Measurements from ENCODE around the gene ARID5A.
"Not testable (repeated sequence)": the region's sequence is repeated elsewhere in the genome, so short reads cannot be mapped to it uniquely, and the experiment has no call there.

ARID5A gene, protein sequence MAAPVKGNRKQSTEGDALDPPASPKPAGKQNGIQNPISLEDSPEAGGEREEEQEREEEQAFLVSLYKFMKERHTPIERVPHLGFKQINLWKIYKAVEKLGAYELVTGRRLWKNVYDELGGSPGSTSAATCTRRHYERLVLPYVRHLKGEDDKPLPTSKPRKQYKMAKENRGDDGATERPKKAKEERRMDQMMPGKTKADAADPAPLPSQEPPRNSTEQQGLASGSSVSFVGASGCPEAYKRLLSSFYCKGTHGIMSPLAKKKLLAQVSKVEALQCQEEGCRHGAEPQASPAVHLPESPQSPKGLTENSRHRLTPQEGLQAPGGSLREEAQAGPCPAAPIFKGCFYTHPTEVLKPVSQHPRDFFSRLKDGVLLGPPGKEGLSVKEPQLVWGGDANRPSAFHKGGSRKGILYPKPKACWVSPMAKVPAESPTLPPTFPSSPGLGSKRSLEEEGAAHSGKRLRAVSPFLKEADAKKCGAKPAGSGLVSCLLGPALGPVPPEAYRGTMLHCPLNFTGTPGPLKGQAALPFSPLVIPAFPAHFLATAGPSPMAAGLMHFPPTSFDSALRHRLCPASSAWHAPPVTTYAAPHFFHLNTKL

DNA sequence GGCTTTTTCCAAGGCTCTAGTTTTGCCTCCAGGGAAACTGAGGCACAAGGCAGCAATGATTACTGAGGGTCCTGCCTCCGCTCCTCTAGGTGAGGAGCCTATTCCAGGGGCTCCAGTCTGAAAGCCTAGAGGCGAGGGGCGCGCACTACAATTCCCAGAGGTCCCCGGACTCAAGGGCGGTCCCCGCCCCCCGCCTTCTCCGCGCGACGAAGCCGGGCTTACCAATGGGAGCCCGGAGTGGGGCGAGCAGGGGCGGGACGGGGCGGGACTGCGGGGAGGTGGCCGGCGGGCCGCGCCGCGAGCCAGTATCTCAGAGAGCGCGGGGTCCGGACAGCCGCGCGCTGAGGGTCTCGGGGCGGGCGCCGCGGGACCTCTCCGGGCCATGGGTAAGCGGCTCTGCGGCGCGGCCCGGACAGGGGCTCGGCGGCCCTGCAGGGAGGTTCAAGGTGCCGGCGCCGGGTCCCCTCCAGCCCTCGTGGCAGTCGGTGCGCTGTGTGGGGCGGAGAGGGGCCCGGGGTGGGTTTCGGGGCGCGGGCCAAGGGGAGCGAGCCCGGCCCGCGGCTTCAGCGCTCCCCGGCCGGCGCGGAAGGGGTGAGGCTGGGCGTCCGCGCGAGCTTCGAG lies at the start of gene ARID5A:
Gene ARID5A (plus strand): TSS at position 308 of the 621 bp plus-strand sequence. CDS start 75 bp downstream, at position 383.
- H3K4me3 ChIP-seq (ENCODE audit: low read depth, low read length) = peak within 1 kb of the TSS; percentile 74
- H3K36me3 ChIP-seq (ENCODE audit: control insufficient read depth, insufficient read depth, low read length) = no peaks in the 10 kb centered on the region
- H3K9ac ChIP-seq (ENCODE audit: low read length) = peak within 1 kb of the TSS; percentile 42
- H3K27ac ChIP-seq (ENCODE audit: low read depth, low read length) = no peak within 1 kb of the TSS
- H3K27me3 ChIP-seq (ENCODE audit: control insufficient read depth, insufficient read depth, low read length) = peaks cover 26% of the 10 kb centered on the region
- H3K4me1 ChIP-seq (ENCODE audit: control insufficient read depth, insufficient read depth, low read length) = peaks cover 46% of the 10 kb centered on the region
- no peaks in the 10 kb centered on the region for H3K9me3 ChIP-seq (ENCODE audit: control insufficient read depth, insufficient read depth, low read depth, low read length)

DNA sequence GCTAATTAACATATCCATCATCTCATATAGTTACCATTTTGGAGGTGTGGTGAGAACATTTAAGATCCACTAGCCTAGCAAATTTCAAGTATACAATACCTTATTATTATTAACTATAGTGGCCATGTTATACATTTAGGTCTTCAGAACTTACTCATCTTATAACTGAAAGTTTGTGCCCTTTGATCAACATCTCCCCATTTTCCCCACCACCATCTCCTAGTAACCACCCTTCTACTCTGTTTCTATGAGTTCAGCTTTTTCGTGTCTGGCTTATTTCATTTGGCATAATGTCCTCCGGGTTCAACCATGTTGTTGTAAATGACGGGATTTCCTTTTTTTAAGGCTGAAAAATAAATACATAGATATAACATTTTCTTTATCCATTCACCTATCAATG lies 47.3 kb upstream of the ARID5A start:
- H3K9ac ChIP-seq (ENCODE audit: low read length) = no peak overlapping the region
- no peaks in the 10 kb centered on the region for H3K27me3 ChIP-seq (ENCODE audit: control insufficient read depth, insufficient read depth, low read length)
- H3K27ac ChIP-seq (ENCODE audit: low read depth, low read length) = no peak overlapping the region
- no peaks in the 10 kb centered on the region for H3K36me3 ChIP-seq (ENCODE audit: control insufficient read depth, insufficient read depth, low read length)
- peaks cover 18% of the 10 kb centered on the region for H3K4me1 ChIP-seq (ENCODE audit: control insufficient read depth, insufficient read depth, low read length)
- H3K9me3 ChIP-seq (ENCODE audit: control insufficient read depth, insufficient read depth, low read depth, low read length) = peaks cover 5% of the 10 kb centered on the region; the same call in 1 of the 2 replicates
- no peak overlapping the region for H3K4me3 ChIP-seq (ENCODE audit: low read depth, low read length)

DNA sequence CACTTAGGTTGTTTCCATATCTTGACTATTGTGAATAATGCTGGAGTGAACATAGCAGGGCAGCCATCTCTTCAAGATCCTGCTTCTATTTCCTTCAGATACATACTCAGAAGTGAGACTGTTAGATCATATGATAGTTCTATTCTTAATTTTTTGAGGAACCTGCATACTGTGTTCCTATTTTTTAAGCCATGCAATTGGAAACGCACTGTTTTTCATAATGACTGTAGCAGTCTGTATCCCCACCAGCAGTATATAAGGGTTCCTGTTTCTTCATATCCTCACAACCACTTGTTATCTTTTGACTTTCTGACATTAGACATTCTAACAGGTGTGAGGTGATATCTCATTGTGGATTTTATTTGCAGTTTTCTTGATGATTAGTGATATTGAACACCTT lies 46.9 kb upstream of the ARID5A start:
- Histone ChIP-seq H3K36me3 (ENCODE audit: control insufficient read depth, insufficient read depth, low read length) (no peaks in the 10 kb centered on the region), H3K27me3 (ENCODE audit: control insufficient read depth, insufficient read depth, low read length) (no peaks in the 10 kb centered on the region), H3K9ac (ENCODE audit: low read length) (no peak overlapping the region), H3K4me3 (ENCODE audit: low read depth, low read length) (no peak overlapping the region), H3K9me3 (ENCODE audit: control insufficient read depth, insufficient read depth, low read depth, low read length) (peaks cover 5% of the 10 kb centered on the region; the same call in 1 of the 2 replicates), H3K4me1 (ENCODE audit: control insufficient read depth, insufficient read depth, low read length) (peaks cover 18% of the 10 kb centered on the region), H3K27ac (ENCODE audit: low read depth, low read length) (no peak overlapping the region)

DNA sequence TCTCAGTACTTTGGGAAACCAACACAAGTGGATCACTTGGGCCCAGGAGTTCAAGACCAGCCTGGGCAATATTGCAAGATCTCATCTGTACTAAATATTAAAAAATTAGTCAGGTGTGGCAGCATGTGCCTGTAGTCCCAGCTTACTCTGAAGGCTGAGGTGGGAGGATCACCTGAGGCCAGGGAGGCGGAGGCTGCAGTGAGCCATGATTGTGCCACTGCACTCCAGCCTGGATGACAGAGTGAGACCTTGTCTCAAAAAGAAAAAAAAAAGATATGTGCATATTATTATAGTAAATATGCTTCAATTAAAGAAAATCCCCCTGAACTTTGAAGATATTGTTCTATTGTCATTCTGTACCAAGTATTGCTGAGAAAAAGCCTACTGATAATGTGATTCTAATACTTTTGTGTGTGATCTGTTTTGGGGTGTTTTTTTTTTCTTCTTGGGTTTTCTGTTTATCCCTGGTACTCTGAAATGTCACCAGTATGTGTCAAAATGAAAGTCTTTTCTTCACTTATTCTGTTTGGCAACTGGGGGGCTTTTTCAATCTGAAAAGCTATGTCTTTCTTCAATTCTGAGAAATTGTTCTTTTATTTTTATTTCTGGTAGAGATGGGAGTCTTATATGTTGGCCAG lies 44.6 kb upstream of the ARID5A start:
- no peak overlapping the region for H3K4me3 ChIP-seq (ENCODE audit: low read depth, low read length)
- H3K9ac ChIP-seq (ENCODE audit: low read length) = no peak overlapping the region
- no peak overlapping the region for H3K27ac ChIP-seq (ENCODE audit: low read depth, low read length)
- no peaks in the 10 kb centered on the region for H3K36me3 ChIP-seq (ENCODE audit: control insufficient read depth, insufficient read depth, low read length)
- peaks cover 11% of the 10 kb centered on the region for H3K9me3 ChIP-seq (ENCODE audit: control insufficient read depth, insufficient read depth, low read depth, low read length)
- no peaks in the 10 kb centered on the region for H3K27me3 ChIP-seq (ENCODE audit: control insufficient read depth, insufficient read depth, low read length)
- peaks cover 4% of the 10 kb centered on the region; the same call in 1 of the 2 replicates for H3K4me1 ChIP-seq (ENCODE audit: control insufficient read depth, insufficient read depth, low read length)

DNA sequence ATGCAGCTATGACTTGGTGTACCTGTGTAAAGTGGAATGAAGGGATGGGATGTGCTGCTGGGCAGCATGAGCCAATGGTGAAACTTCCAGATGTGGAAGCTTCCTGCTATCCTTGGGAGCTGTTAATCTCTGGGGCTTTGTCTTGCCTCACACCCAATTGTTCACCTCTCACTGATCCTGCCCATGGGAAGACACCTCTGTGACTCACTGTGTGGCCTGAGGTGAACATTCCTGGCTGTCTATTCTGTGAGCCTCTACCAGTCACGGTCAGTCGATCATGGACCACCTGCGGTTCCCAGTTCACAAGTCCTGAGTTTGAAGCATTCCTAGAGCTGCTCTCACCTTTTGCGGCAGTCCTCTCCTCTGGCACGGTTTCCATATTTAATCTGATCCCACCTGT lies 43.5 kb upstream of the ARID5A start:
- H3K9ac ChIP-seq (ENCODE audit: low read length) = no peak overlapping the region
- H3K36me3 ChIP-seq (ENCODE audit: control insufficient read depth, insufficient read depth, low read length) = no peaks in the 10 kb centered on the region
- no peaks in the 10 kb centered on the region for H3K27me3 ChIP-seq (ENCODE audit: control insufficient read depth, insufficient read depth, low read length)
- H3K27ac ChIP-seq (ENCODE audit: low read depth, low read length) = no peak overlapping the region
- H3K9me3 ChIP-seq (ENCODE audit: control insufficient read depth, insufficient read depth, low read depth, low read length) = peaks cover 11% of the 10 kb centered on the region
- H3K4me3 ChIP-seq (ENCODE audit: low read depth, low read length) = no peak overlapping the region
- H3K4me1 ChIP-seq (ENCODE audit: control insufficient read depth, insufficient read depth, low read length) = peaks cover 4% of the 10 kb centered on the region

DNA sequence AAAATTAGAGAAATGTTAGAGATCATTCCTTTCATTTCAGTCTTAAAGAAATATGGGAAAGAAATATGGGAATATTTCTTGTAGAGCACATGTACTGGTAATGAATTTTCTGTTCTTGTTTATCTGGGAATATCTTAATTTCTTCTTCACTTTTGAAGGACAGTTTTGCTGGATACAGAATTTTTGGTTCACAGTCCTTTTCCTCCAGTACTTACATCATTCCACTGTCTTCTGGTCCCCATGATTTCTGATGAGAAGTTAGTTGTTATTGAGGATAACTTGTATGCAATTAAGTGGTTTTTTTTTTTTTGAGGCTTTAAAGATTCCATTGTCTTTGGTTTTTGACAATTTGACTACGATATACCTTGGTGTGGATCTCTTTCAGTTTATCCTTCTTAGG lies 42.4 kb upstream of the ARID5A start:
- Histone ChIP-seq H3K4me3 (ENCODE audit: low read depth, low read length) (no peak overlapping the region), H3K27ac (ENCODE audit: low read depth, low read length) (no peak overlapping the region)

DNA sequence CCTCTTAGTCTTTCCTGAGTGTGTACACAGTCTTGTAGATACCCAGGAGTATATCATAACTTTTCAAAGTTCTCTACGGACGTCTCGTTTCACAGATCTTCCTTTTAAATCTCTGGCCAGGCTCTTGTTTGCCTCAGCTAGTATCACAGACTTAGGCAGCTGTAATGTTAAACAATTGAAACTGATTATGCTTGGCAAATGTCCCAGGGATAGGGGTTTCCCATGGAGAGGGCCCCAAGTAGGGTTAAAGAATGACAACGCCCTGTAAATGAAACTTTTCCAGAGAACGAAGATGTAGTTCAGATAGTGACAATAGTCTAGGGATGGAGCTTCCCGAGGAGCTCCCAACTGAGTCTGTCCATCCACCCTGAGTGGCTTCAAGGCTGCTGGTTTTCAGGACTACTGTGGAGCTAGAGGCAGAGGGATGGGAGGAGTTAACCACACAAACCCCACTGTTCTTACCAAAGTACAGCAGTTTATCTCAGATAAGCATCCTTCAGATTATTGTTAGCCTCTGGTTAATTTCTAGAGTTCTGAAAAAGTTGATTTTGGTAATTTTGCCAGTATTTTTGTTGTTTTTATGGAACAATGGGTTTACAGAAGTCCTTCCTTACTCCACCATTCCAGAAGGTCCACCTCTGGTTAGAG lies 40.4 kb upstream of the ARID5A start:
- Histone ChIP-seq H3K9ac (ENCODE audit: low read length) (no peak overlapping the region), H3K9me3 (ENCODE audit: control insufficient read depth, insufficient read depth, low read depth, low read length) (peaks cover 11% of the 10 kb centered on the region), H3K4me3 (ENCODE audit: low read depth, low read length) (no peak overlapping the region), H3K36me3 (ENCODE audit: control insufficient read depth, insufficient read depth, low read length) (no peaks in the 10 kb centered on the region), H3K27ac (ENCODE audit: low read depth, low read length) (no peak overlapping the region), H3K27me3 (ENCODE audit: control insufficient read depth, insufficient read depth, low read length) (no peaks in the 10 kb centered on the region; the same call in 1 of the 2 replicates), H3K4me1 (ENCODE audit: control insufficient read depth, insufficient read depth, low read length) (peaks cover 4% of the 10 kb centered on the region)

More for the DNA sequence above, 42.4 kb upstream of the ARID5A start:
- Histone ChIP-seq H3K9ac (ENCODE audit: low read length) (no peak overlapping the region), H3K4me1 (ENCODE audit: control insufficient read depth, insufficient read depth, low read length) (peaks cover 4% of the 10 kb centered on the region), H3K27me3 (ENCODE audit: control insufficient read depth, insufficient read depth, low read length) (no peaks in the 10 kb centered on the region), H3K9me3 (ENCODE audit: control insufficient read depth, insufficient read depth, low read depth, low read length) (peaks cover 11% of the 10 kb centered on the region), H3K36me3 (ENCODE audit: control insufficient read depth, insufficient read depth, low read length) (no peaks in the 10 kb centered on the region)

DNA sequence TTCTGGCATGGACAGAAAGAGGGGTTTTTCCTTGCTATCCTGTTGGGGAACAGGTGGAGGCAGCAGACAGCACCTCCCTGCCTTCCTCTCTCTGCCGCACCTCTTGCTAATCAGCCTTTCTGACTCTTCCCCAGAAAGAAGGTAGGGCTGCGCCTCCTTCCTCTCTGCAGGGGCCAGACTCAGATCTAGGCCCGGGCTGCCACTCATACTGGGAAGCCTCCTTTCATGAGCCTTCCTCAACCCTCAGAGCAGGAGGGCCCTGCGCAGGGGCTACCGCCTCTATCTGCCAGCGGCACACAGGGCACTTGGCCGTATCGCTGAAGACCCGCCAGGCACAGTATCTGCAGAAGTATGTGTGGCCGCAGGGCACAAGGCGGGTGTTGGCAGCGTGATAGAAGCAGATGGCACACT lies 38.5 kb upstream of the ARID5A start:
- H3K36me3 ChIP-seq (ENCODE audit: control insufficient read depth, insufficient read depth, low read length) = no peaks in the 10 kb centered on the region
- H3K27me3 ChIP-seq (ENCODE audit: control insufficient read depth, insufficient read depth, low read length) = no peaks in the 10 kb centered on the region; the same call in 1 of the 2 replicates
- H3K4me3 ChIP-seq (ENCODE audit: low read depth, low read length) = no peak overlapping the region
- H3K27ac ChIP-seq (ENCODE audit: low read depth, low read length) = no peak overlapping the region
- no peak overlapping the region for H3K9ac ChIP-seq (ENCODE audit: low read length)
- peaks cover 11% of the 10 kb centered on the region for H3K9me3 ChIP-seq (ENCODE audit: control insufficient read depth, insufficient read depth, low read depth, low read length)
- peaks cover 8% of the 10 kb centered on the region for H3K4me1 ChIP-seq (ENCODE audit: control insufficient read depth, insufficient read depth, low read length)

DNA sequence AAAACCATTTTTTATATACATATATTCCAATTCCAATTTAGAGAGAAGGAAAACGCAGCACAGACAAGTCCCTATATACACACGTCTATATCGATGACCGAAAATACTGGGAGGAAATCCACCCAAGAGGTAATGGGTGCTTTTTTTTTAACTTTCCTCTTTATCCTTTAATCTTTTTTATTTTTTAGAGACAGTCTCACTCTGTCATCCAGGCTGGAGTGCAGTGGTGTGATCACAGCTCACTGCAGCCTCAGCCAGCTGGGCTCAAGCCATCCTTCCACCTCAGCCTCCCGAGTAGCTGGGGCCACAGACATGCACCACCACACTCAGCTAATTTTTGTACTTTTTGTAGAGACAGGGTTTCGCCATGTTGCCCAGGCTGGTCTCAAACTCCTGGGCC lies 37.9 kb upstream of the ARID5A start:
- not testable (repeated sequence) for H3K27ac ChIP-seq (ENCODE audit: low read depth, low read length); H3K36me3 ChIP-seq (ENCODE audit: control insufficient read depth, insufficient read depth, low read length); H3K27me3 ChIP-seq (ENCODE audit: control insufficient read depth, insufficient read depth, low read length); H3K9ac ChIP-seq (ENCODE audit: low read length); H3K4me1 ChIP-seq (ENCODE audit: control insufficient read depth, insufficient read depth, low read length); H3K4me3 ChIP-seq (ENCODE audit: low read depth, low read length)
- peaks cover 11% of the 10 kb centered on the region for H3K9me3 ChIP-seq (ENCODE audit: control insufficient read depth, insufficient read depth, low read depth, low read length)

DNA sequence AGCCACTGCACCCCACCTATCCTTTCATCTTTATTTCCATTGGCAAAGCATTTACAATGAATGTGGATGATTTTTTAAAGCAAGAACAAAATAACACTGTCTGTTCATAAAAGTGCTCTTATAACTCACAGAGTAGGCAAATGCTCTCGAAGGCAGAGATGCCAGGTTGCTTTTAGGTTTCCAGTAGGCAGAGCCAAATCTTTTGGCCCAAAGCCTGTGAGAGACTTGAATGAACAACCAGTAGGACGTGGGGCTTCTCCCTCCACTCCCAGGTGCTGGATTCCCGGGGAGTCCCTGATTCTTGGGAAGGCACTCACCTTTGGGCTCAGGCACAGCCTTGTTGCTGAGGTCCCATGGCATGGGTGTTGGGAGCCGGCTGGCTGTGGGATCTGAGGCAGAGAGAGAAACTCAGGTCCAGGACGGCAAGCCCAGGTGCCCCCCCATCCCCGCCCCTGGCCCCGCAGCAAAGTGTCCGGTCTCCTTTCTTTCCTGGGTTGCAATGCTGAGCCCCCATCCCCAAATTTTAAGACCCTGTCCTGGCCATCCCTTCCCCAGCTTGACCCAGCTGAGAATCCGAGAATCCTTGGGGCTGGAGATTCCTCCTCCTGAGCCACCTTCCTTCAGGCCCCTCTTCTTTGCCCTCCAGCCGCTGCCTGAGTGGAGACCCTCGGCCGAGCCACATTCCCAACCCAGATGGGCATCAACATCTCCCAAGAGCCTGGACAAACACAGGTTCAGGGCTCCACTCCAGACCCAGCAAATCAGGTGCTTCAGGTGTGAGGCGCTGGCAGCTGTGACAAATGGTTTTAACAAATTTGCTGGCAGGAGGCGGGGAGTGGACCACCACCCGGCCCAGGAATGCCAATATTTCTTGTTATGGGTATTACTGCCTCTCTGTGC lies 37.2 kb upstream of the ARID5A start:
- H3K9me3 ChIP-seq (ENCODE audit: control insufficient read depth, insufficient read depth, low read depth, low read length) = peaks cover 6% of the 10 kb centered on the region
- H3K9ac ChIP-seq (ENCODE audit: low read length) = no peak overlapping the region
- H3K27ac ChIP-seq (ENCODE audit: low read depth, low read length) = no peak overlapping the region
- H3K27me3 ChIP-seq (ENCODE audit: control insufficient read depth, insufficient read depth, low read length) = no peaks in the 10 kb centered on the region; the same call in 1 of the 2 replicates
- peaks cover 8% of the 10 kb centered on the region for H3K4me1 ChIP-seq (ENCODE audit: control insufficient read depth, insufficient read depth, low read length)
- H3K36me3 ChIP-seq (ENCODE audit: control insufficient read depth, insufficient read depth, low read length) = no peaks in the 10 kb centered on the region
- H3K4me3 ChIP-seq (ENCODE audit: low read depth, low read length) = no peak overlapping the region
